HG03025 (cell line): ENCODE results near the gene VCP.

Source experiments
- ATAC-seq: cut with Tn5 transposase; IDR thresholded peaks from one replicate; pipeline ENCODE4 v1.9.1; 2021; ENCODE audit warnings: mild to moderate bottlenecking, moderate library complexity; ENCODE audit not compliant: unreplicated experiment, low FRiP score

Gene VCP

DNA sequence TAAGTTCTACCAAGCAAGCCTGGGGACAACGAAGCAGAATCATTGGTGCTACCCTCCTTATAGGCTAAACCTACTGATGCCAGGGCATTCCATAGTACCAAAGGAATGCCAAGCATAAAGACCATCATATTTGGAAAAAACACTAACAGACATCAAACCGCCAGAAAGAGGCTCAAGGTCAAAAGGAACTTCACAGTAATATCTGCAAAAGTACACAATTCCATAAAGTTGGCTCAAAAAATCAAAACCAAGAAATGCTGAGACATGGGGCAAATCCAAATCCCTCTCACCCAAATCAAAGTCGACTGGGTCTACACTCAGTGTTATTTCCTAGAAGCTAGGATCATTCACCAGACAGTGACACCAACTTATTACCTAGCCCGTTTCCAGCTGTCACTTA, 3.4 kb downstream of the VCP start:
- no peak for ATAC-seq

DNA sequence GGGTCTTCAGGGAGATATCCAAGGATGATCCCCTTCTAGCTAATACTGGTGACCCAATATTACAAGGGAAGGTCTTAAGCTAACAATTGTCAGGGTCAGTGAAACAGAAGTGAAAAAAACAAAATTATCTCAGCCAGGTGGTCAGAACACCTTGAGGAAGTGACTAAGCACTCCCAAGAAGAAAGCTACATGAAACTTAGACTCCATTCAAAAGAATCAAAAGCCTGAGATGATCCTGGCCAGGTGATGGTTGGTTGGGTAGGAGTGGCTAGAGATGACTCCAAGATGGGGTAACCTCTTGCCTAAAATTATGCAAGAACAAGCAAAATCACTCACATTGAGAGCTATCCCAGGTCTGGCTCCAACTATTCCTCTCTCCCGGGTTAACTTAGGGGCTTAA, 5.4 kb downstream of the VCP start:
- ATAC-seq: no peak

DNA sequence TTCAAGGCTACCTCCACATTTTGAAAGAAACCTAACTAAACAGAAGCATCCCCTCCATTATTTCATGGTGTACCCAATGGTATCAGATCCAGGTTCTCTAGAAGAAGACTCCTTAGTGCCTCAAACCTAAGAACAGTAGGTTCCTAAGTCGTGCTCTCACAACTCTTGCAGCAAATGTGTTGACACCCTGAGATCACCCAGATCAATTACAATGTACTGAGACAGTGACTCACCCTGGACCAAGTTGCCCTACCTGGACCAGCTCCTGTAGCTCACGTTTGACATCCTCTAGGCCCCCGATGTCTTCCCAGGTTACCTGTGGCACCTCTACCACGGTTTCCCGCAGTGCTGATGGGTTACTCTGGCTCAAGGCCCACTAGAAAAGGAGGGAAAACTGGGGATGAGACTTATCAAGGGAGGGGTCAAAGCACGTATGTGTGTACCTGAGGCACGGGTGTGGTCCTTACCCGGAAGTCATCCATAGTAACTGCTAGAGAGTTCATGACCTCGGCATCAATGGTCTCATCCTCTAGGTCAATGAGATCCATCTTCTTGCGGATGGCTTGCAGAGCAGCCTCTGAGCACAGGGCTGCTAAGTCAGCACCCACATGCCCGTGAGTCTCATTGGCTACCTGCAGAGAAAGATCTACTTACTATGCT, 11.7 kb downstream of the VCP start:
- no peak for ATAC-seq

DNA sequence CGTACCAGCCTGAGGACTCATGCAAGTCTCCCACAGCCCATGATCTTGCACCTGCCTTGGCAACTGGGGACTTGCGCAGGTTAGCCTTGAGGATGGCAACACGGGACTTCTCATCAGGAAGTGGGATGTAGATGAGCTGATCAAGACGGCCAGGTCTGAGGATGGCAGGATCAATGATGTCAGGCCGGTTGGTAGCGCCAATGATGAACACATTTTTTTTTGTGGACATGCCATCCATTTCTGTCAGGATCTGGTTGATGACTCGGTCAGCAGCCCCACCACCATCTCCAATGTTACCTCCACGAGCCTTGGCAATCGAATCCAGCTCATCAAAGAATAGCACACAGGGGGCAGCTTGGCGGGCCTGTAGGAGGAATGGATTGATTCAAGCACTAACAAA, 13.0 kb downstream of the VCP start:
- no peak for ATAC-seq

DNA sequence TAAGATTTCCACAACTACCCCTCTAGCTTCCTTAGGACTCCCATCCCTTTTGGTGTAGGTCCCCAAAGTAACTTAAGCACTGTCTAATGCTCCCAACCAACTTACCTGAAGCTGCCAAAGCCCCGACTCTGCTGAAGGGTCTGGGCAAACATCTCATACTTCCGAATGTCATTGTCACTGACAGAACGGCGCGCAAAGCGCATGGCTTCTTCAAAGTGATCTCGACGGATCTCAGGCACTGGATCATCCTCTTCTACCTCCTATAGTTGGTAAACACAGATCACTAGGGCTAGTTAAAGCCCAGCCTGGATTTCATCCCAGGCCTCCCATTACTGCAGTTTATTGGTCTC, 15.2 kb downstream of the VCP start:
- no peak for ATAC-seq

DNA sequence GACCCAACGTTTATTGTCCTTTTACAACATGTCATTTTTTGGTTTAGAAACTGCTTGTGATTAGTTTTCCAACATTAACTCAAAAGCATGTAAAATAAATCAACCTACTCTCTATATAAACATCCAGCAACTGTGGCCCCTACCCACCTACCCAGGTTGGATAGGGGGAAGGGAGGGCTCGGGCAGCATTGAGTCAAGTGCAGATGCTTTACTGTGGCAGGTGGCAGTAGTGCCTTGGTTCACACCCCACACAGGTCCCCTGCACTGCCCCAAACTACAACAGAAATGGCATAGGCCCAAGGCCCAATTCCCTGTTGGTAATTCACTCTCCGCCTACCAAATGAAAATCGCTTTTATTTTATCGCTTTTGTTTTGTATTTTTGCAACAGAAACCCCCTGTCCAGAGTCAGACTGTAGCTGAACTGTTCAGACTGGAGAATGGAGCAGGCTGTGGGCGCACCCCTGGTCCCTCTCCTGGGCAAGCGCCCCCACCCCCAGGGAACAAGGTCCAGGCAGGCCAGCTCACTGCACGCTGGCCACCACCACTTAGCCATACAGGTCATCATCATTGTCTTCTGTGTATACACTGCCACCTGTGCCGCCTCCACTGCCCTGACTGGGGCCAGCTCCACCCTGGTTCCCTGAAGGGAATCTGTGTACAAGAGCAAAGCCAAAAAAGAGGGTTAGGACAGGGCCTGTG, 15.7 kb downstream of the VCP start:
- no peak for ATAC-seq

DNA sequence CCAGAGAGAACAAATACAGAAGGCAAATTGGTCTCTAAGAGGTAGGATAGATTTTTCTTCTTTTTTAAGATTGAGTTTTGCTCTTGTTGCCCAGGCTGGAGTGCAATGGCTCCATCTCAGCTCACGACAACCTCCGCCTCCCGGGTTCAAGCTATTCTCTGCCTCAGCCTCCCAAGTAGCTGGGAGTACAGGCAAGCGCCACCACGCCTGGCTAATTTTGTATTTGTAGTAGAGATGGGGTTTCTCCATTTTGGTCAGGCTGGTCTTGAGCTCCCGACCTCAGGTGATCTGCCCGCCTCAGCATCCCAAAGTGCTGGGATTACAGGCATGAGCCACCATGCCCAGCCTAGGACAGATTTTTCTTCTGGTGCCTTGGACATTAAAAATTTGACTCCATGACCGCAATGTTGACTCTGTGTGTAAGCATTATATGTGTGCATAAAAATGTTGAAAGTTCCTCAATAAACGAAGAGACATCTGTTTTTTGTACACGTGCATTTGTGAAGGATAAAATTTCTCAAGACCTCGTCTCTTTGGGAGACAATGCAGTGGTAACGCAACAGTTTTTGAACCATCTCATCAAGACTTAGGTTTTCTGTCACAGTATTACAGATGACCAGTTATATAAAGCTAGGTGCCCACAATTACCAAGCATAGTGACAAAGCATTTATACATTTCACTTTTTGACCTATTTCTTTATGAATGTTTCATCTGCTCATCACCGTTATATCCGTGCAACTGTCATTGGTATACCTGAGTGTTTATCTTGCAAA, 17.4 kb downstream of the VCP start:
- ATAC-seq: no peak

DNA sequence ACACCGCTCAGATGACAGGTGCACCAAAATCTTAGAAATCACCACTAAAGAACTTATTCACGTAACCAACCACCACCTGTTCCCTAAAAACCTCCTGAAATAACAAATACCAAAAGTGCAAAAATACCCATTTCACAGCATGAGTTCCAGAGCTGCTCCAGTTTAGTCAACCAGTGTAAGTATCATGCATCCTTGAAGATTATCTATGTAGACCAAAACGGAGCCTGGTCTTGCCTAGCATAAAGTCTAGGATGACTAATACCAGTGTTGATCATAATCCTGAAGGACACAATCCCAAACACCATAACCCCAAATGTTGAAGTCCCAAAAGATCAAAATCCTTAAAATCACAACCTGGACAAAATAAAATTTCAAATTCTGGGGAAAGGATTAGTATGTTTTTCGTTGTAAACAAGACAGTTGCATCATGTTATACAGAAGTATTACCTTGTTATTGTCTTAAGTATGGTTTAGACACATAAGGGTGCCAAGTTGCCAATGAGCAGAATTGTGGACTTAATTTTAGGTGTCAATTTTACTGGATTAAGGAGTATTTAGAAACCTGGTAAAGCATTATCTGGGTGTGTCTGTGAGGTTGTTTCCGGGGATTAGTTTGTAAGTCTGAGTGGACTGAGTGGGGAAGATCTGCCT, 18.1 kb downstream of the VCP start:
- ATAC-seq: no peak

DNA sequence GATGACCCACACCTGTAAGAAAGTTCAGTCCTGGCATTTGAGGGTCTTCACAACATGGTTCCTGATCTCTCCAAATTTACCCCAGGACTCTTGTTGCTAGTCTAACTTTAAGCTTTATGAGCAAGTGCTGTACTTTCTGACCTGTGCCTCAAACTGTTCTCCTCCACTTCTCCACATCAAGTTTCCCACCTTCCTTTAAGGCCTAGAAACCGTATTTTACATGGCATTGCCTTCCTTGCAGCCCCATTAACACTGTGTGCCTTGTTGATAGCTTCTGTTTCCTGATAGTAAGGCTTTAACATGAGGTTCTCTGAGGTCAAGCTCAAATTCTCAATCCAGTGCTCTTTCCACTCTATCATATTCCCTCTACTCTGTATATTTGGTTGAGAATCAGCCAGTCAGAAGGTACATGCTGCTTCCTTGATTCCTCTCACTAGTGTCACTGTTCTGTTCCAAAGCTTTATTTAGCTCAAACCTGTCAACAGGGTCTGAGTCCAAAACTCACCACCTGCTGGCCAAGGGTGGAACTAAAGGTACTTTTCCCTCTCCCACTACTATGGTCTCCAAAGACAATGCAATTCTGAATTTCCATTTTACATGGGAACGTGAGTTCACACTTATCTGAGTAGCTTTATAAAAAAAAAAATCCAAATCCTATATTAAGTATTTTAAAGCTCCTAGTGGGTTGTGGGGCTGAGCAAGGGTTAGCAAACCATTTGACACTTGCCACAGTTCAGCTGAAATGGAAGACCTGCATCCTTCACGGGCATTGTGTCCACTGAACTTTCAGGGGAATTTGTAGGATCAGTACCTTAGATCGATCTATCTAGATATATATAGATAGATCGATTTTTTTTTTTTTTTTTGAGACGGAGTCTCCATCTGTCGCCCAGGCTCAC, 21.1 kb downstream of the VCP start:
- ATAC-seq: no peak

DNA sequence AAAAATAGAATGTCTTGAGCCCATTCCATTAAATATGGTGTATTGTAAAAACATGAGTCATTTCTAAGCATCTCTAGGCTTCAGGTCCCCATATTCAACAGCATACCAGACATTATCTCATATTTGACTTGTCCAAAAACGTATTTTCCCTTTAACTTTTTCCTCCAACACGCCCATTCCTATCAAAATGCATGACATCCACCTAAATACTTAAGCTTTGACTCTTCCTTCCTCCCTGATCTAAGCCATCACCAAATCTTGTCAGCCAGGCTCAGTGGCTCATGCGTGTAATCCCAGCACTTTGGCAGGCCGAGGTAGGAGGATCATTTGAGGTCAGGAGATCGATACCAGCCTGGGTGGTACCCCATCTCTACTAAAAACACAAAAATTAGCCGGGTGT, 23.9 kb downstream of the VCP start:
- ATAC-seq: no peak

DNA sequence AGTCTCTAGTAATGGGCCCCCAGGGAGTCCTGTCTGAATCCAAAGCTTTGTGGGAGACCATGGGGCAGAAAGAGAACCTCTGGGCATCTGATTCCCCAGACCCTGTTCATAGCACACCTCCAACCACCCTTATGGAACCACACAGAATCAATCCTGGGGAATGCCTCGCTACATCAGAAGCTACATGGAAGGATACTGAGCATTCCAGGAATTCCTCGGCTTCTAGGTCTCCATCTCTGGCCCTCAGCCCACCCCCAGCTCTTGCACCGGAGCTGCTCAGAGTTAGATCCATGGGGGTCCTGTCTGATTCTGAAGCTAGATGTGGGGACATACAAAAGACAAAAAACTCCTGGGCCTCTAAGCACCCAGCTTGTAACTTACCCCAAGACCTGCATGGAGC, 28.4 kb downstream of the VCP start:
- no peak for ATAC-seq

DNA sequence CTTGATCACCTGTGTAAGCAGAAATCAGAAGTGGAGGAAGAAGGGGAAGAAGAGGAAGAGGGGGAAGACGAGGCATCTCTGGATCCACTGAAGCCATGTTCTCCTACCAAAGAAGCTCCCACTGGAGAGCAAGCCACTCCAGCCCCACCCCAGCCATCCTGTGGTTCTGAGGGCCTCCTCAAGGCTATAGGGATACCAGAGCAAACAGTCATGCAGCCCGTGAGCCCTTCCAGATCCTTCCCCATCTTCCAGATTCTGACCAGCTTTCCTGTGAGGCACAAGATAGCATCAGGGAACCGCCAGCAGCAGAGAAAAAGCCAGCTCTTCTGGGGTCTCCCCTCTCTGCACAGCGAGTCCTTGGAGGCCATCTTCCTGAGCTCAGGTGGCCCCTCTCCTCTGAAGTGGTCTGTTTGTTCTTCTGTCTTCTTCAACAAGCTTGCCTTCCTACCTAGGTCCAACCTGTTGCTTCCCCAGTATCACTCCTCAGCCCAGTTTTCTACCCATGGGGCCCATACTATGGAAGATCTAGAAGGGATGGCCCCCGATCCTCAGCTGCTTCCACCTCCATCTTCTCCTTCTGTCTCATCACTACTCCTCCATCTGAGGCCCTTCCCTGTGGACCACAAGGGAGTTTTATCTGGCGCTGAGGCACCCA, 29.4 kb downstream of the VCP start:
- ATAC-seq: no peak

DNA sequence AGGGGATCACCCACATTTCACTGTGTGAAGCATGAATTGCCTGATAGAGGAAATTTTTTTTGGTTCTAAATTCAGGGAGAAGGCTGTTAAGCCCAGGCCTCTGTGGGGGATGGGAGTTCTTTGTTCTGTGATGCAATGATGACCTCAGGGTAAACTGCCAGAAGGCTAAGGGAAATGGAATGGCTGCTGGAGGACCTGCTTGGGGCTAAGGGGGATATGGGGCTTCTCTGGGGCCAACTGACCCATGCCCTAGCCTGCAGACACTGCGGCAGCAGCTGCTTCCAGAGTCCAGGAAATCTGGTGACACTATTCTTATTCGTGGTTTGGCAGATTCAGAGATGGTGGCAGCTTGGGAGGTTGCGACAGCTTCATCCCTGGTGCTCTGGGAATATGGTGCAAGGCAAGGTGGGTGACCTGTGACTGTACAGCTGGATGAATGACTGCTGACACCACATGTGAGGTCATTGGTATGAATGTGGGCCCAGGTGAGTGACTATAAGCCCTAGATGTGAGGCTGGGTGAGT, 30.3 kb downstream of the VCP start:
- no peak for ATAC-seq

DNA sequence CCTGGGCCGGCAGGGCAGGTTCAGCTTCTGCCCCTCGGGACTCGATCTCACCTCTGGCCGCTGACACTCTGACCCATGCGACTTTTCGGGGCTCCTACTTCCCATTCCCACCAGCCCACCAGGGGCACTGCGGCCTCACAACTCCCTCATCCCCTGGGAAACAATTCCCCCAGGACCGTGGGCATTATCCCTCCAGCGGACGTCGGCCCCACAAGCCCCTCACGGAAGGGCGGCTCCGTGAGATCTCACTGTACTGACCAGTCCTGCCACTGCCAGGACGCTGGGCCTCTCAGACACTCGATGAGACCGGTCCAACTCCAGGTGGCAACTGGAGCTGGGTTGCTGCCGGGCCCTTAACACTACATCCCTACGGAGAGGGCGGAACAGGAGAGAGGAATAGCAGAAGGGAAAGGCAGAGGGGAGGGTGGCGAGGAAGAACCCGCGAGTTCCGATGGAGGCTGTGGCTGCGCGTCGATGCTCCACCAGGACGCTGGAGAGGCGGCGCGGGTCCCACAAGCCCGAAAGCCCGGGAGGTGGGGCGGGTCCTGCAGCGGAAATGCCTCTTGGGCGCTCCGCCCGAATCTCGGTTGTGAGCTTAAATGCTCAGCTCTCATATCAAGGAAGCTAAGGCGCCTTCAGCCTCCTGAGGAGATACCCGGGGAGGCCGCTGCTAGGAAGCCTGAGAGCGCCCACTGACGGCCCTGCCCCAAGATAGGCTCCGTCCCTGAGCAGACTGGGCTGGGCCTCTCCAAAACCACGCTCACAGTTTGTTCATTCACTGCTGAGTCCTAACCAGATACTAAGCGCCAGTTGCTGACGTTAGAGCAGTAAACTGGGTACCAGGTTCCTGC, 36.3 kb downstream of the VCP start:
- no peak for ATAC-seq

DNA sequence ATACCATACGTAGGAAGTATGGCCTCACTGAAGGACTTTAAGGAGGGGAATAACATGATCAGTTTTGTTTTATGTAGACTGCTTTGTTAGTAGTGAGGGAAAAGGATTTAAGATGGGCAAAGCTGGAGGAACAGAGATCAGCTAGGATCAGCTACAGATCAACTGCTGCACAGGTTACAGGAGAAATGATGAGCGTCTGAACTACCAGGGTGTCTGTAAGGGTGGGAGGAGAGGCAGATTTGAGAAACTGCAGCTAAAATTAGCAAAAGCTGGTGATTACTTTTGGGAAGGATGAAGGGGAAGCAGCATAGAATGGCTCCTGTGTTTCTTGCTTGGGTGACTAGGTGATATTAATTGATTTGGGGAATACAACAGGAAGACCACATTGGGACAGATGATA, 39.3 kb downstream of the VCP start:
- no peak for ATAC-seq

DNA sequence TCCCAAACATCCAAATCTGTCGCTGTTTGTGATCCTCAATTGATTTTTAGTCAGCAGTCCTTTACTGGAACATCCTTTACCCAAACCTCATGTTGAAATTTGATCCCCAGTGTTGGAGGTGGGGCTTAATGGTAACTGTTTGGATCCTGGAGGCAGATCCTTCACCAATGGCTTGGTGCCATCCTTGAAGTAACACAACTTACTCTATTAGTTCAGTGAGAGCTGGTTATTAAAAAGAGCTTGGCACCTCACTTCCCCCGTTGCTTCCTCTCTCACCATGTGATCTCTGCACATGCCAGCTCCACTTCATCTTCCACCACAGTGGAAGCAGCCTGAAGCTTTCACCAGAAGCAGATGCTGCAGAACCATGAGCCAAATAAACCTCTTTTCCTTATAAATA, 42.6 kb downstream of the VCP start:
- no peak for ATAC-seq

DNA sequence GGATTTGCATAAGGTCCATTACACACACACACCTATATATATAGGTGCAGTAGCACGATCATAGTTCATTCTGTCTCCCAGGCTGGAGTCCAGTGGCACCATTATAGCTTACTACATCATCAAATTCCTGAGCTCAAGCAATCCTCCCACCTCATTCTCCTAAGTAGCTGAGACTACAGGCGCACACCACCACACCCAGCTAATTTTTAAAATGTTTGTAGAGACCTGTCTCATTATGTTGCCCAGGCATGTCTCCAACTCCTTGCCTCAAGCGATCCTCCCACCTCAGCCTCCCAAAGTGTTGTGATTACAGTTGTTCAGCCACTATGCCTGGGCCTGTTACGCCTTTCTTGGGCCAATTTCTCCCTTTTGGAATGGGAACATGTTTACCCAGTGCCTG, 43.2 kb downstream of the VCP start:
- ATAC-seq: no peak

DNA sequence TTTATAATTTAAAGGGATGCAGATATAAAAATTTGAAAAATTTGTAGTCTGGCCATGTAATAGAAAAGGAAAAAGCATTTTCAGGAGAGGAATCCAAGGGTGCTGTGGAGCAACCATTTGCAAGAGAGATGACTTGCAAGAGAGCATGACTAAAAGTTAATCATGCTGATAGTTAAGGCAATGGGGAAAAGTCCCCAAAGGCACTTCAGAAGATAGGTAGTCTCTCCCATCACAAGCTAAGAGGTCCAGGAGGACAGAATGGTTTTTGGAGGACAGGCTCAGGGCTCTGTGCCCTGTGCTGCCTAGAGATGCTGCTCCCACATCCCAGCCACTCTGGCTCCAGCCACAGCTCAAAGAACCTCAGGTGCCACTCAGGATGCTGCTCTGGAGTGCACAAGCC, 44.1 kb downstream of the VCP start:
- ATAC-seq: no peak

DNA sequence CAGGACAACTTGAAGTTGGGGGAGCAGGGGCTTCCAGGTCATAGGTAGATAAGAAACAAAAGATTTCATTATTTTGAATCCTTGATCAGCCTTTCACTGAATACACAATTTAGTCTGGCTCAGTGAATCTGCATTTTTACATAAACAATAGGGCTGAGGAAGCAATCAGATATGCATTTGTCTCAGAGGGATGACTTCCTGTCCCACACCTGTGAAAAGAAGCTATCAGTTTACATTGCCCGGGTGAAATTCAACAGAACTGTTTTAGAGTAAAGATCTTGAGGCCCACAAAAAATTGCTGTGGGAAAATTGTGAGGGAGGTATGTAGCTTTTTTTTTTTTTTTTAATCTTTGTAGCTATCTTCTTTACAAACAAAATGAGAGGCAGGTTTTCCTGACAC, 44.6 kb downstream of the VCP start:
- ATAC-seq: no peak
